ENCODE data around the gene MUC12. TPM values are rescaled to one million over a fixed set of nuclear protein-coding genes. Genes with fewer than 3 reads are reported as not detected.
"Not testable (repeated sequence)": the region's sequence is repeated elsewhere in the genome, so short reads cannot be mapped to it uniquely, and the experiment has no call there.

Gene MUC12
- total RNA-seq, 6 experiments from 2014 or later = not detected

- H3K27me3 ChIP-seq; H3K36me3 ChIP-seq; H3K27ac ChIP-seq; H3K4me1 ChIP-seq; DNase-seq; H3K4me3 ChIP-seq; intact Hi-C loops (cut with DNase I); H3K9me3 ChIP-seq: not testable (repeated sequence)
- no CpG with 5 or more reads among the region's 9 CpGs for WGBS (ENCODE audit: insufficient coverage, low coverage, low lambda C conversion rate, missing lambda C conversion rate)
- ATAC-seq = peak in 2 of 4 donors; percentile 48 to 55
These were observed 30.0 kb downstream of the MUC12 start for GRCh38 chr7:100999334-100999733.

- H3K36me3 ChIP-seq; H3K4me3 ChIP-seq; H3K27ac ChIP-seq; H3K4me1 ChIP-seq; intact Hi-C loops (cut with DNase I); H3K27me3 ChIP-seq; H3K9me3 ChIP-seq: not testable (repeated sequence)
- 81% methylated on average over 8 of the region's 10 CpGs for WGBS (ENCODE audit: insufficient coverage, low coverage, low lambda C conversion rate, missing lambda C conversion rate)
- ATAC-seq (peak in 1 of 4 donors; percentile 50), DNase-seq (peak in 1 of 3 donors; percentile 60)
These were observed 30.7 kb downstream of the MUC12 start for GRCh38 chr7:101000025-101000424.

- H3K4me1 ChIP-seq; ATAC-seq; DNase-seq; H3K9me3 ChIP-seq; H3K27ac ChIP-seq; intact Hi-C loops (cut with DNase I); H3K4me3 ChIP-seq; H3K27me3 ChIP-seq; H3K36me3 ChIP-seq: not testable (repeated sequence)
- 65% methylated on average over 2 of the region's 8 CpGs for WGBS (ENCODE audit: insufficient coverage, low coverage, low lambda C conversion rate, missing lambda C conversion rate)
These were observed 33.0 kb downstream of the MUC12 start for GRCh38 chr7:101002333-101002732.

- DNase-seq; intact Hi-C loops (cut with DNase I); H3K4me1 ChIP-seq; H3K27ac ChIP-seq; H3K9me3 ChIP-seq; ATAC-seq; H3K36me3 ChIP-seq; H3K27me3 ChIP-seq; H3K4me3 ChIP-seq: not testable (repeated sequence)
- WGBS (ENCODE audit: insufficient coverage, low coverage, low lambda C conversion rate, missing lambda C conversion rate) = 55% methylated on average over 2 of the region's 2 CpGs
These were observed 38.0 kb downstream of the MUC12 start for GRCh38 chr7:101007361-101007760.

GRCh38 chr7:101009629-101010028 lies 40.3 kb downstream of the MUC12 start:
- WGBS (ENCODE audit: insufficient coverage, low coverage, low lambda C conversion rate, missing lambda C conversion rate) = 63% methylated on average over 5 of the region's 5 CpGs
- Histone ChIP-seq H3K36me3 (no peaks in the 10 kb centered on the region), H3K4me1 (no peaks in the 10 kb centered on the region), H3K9me3 (no peaks in the 10 kb centered on the region), H3K27me3 (no peaks in the 10 kb centered on the region), H3K4me3 (no peak overlapping the region), H3K27ac (no peak overlapping the region)
- intact Hi-C loops (cut with DNase I) = no loop called here
- no peak for ATAC-seq
- DNase-seq = no peak
- no peak for TF ChIP-seq CTCF (IDR thresholded peaks at IDR 0.05)
- TF ChIP-seq POLR2A (IDR thresholded peaks at IDR 0.05) = no peak

- TF ChIP-seq CTCF (IDR thresholded peaks at IDR 0.05) (no peak), POLR2A (IDR thresholded peaks at IDR 0.05) (no peak)
- no peak overlapping the region for H3K27ac ChIP-seq
- no peaks in the 10 kb centered on the region for H3K4me1 ChIP-seq
- no peaks in the 10 kb centered on the region for H3K36me3 ChIP-seq
- WGBS (ENCODE audit: insufficient coverage, low coverage, low lambda C conversion rate, missing lambda C conversion rate) = 60% methylated on average over 1 of the region's 6 CpGs
- H3K27me3 ChIP-seq = no peaks in the 10 kb centered on the region
- no peak for ATAC-seq
- DNase-seq = no peak
- no peak overlapping the region for H3K4me3 ChIP-seq
- intact Hi-C loops (cut with DNase I) = no loop called here
- no peaks in the 10 kb centered on the region for H3K9me3 ChIP-seq
These were observed 43.6 kb downstream of the MUC12 start for GRCh38 chr7:101012931-101013330.

GRCh38 chr7:101015626-101016025 lies 46.3 kb downstream of the MUC12 start:
- 92% methylated on average over 2 of the region's 8 CpGs for WGBS (ENCODE audit: insufficient coverage, low coverage, low lambda C conversion rate, missing lambda C conversion rate)
- no peaks in the 10 kb centered on the region for H3K27me3 ChIP-seq
- no peak overlapping the region for H3K27ac ChIP-seq
- no peak for TF ChIP-seq POLR2A (IDR thresholded peaks at IDR 0.05)
- TF ChIP-seq CTCF (IDR thresholded peaks at IDR 0.05) = no peak
- intact Hi-C loops (cut with DNase I) = no loop called here
- no peaks in the 10 kb centered on the region for H3K9me3 ChIP-seq
- no peaks in the 10 kb centered on the region for H3K36me3 ChIP-seq
- ATAC-seq = no peak
- no peak overlapping the region for H3K4me3 ChIP-seq
- no peaks in the 10 kb centered on the region for H3K4me1 ChIP-seq
- DNase-seq = no peak
